Retinal pigment epithelial cell (primary cell): ENCODE measurements around the gene NHLRC4.

Experiments used
- DNase-seq: peaks from one replicate; pipeline ENCODE4 v3.0.0-alpha.2; 2010; ENCODE audit warnings: low read depth
- H3K4me3 ChIP-seq: 2 replicates; pipeline ENCODE4 v1.5.1; 2011; ENCODE audit warnings: mild to moderate bottlenecking, low read length, control low read depth, moderate library complexity
- TF ChIP-seq, protein P1 (sequence below): conservative IDR thresholded peaks from 2 replicates; pipeline ENCODE4 v1.5.1; 2011; ENCODE audit warnings: low read depth, low read length, control low read depth, inconsistent platforms

Gene NHLRC4, protein sequence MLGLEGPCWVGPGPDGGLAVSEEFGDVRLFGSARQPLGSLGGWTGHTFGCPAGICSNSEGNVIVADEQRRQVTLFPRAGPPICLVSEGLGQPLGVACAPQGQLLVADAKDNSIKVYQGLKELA

DNA sequence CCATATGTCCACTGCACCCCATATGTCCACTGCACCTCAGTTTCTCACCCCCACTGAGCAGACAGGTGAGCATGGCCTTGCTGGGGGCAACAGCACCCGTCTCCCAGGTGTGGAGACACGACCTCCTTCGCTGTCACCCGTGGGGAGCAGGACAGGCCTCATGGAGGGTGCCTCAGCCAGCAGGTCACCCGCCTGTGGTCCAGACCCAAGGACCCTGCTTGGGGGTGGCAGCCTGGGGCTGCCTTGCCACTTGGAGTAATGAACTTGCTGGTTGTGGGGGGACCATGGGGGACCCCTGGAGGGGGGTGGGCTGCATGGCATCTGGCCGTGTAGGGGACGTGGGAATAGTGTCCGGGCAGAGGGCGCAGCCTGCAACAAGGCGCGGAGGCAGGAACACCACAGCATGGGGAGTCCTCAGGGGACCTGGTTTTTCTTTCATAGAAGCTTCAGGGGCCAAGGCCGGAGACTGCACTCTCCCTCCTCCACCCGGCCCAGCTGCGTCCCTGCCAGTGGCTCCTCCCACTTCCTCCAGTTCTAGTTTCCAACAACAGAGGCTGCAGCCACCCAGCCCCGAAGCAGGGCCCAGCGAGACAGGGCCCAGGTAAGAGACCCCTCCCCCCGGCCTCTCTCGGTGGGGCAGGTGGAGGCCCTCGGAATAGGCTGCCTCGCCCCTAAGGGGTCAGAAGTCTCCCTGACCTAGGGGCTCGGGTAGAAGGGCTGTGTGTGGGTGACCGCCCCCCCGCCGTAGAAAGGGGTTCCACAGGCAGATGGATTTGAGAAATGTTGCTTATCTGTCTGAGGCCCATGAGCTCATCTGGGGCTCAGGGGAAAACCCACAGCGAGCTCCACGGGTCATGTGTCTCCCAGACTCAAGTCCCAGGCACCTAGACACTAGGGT is at the start of gene NHLRC4:
Gene NHLRC4, plus strand, starts transcription at position 531 of the 898 bp plus-strand sequence. CDS start 1,043 bp downstream, outside the sequence.
- H3K4me3 ChIP-seq = no peak within 1 kb of the TSS
- TF ChIP-seq, protein P1, sequence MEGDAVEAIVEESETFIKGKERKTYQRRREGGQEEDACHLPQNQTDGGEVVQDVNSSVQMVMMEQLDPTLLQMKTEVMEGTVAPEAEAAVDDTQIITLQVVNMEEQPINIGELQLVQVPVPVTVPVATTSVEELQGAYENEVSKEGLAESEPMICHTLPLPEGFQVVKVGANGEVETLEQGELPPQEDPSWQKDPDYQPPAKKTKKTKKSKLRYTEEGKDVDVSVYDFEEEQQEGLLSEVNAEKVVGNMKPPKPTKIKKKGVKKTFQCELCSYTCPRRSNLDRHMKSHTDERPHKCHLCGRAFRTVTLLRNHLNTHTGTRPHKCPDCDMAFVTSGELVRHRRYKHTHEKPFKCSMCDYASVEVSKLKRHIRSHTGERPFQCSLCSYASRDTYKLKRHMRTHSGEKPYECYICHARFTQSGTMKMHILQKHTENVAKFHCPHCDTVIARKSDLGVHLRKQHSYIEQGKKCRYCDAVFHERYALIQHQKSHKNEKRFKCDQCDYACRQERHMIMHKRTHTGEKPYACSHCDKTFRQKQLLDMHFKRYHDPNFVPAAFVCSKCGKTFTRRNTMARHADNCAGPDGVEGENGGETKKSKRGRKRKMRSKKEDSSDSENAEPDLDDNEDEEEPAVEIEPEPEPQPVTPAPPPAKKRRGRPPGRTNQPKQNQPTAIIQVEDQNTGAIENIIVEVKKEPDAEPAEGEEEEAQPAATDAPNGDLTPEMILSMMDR = no peak
- DNase-seq = no peak

DNA sequence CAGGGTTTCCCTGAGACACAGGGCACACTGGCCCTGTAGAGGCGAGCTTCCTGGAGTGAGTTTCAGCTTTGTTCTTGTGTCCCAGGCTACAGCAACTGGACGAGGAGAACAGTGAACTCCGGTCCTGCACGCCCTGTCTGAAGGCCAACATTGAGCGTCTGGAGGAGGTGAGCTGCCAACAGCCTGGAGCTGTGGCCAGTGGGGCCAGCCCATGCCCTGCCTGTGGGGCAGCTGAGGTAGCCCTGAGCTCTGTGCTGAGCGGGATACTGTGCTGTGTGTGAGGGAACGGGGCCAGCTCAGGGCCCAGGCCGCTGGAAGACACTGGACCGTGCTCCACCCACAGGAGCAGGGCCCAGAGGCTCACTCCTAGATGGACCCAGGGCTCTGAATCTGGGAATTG is 47.9 kb upstream of the NHLRC4 start:
- TF ChIP-seq, protein P1 = no peak
- no peak for DNase-seq
- H3K4me3 ChIP-seq = no peak overlapping the region

DNA sequence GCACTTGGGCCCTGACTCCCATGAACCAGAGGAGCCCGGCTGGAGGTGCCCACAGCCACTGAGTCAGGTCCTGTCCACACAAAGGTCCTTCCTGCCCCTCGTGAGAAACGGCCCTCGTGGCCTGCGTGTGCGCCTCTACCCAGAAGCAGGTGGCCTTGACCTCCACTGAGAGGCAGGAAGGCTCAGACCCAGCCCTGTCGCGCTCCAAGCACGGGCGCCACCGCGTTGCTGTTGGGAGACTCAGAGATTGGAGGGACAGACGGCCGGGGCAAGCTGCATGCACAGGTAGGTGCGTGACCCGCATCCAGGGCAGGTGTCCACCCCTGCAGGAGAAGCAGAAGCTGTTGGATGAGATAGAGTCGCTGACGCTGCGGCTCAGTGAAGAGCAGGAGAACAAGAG is 47.4 kb upstream of the NHLRC4 start:
- H3K4me3 ChIP-seq = no peak overlapping the region
- no peak for DNase-seq
- TF ChIP-seq, protein P1 = no peak

DNA sequence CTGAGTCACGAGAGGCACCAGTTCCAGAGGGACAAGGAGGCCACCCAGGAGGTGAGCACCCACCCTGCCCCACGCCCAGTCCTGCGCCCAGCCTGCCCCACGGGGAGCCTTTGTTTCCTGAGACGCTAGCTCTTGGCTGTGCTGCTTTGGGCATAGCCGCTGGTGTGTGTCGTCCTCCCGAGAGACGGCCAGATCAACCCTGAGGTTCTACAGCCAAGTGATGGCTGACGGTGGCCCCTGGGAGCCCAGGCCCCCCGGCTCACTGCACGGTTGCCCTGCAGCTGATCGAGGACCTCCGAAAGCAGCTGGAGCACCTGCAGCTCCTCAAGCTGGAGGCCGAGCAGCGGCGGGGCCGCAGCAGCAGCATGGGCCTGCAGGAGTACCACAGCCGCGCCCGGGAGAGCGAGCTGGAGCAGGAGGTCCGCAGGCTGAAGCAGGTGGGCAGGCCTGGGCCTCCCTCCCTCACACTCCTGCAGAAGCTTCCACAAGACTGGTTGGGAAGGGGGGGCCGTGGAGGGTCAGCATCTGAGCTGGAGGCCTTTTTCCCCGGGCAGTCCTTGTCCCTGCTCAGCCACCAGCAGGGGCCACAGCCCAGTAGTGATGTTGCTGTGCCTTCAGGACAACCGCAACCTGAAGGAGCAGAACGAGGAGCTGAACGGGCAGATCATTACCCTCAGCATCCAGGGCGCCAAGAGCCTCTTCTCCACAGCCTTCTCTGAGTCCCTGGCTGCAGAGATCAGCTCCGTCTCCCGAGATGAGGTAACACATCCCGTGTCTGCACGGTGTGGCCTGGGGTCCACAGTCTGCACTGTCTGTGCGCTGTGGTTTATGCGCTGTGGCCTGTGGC is 46.7 kb upstream of the NHLRC4 start:
- DNase-seq = no peak
- no peak overlapping the region for H3K4me3 ChIP-seq
- TF ChIP-seq, protein P1 = no peak

DNA sequence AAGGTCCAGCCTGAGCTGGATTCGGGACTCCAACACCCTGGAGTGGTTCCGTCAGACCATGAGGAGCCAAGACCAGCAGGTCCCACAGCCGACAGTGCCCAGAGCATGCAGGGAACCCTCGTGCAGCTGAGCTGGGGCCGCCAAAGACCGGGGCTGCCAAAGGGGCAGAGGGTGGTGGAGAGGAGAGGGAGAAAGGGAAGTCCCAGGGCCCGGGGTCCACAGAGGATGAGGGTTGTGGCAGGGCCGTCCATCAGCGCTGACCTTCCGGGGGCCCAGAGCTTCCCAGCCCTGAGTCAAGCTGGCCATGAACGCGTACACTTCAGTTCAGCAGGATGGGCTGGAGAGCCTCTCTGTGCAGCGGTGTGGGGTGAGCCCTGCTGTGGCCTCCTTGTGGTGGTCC is 46.0 kb upstream of the NHLRC4 start:
- no peak for DNase-seq
- no peak overlapping the region for H3K4me3 ChIP-seq
- TF ChIP-seq, protein P1 = no peak

DNA sequence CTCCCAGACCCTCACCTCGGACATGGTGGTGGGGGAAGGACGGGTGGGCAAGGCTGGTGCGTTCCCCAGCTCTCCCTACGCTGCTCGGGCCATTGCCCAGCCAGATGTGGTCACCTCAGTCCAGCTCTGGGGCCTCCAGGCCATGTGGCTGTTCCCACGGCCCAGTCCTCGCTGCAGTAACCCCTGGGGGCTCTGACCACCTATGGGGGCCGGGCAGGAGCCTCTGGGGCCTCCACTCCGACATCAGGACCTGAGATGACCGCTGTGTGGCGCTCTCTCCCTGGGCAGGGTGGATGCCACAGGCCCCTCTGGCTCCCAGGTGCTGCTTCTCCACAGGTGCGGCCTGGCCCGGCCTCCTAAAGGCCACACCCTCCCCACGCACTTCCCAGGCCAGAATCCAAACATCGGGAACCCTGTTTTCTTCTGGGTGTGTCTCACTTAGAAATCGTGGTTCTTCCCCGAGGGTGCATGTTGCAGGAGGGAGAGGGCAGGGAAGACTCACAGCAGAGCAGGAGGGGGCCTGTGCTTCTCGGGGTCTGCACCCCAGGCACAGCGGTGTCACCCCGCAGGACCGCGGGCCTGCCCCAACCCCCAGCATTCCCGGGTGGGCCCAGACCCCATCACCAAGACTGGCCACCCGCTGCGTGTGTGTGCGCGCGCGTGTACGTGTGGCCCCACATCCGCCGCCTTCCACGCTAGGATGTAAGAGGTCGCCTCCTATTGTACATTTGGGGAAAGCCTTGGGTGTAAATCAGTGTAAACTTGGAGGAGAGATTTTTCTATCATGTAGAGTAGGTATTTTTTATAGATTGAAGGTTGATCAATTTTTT is 45.2 kb upstream of the NHLRC4 start:
- no peak for DNase-seq
- no peak overlapping the region for H3K4me3 ChIP-seq
- TF ChIP-seq, protein P1 = peak; percentile 28
